ENCODE data around the gene CHN2. TPM values are rescaled to one million over a fixed set of nuclear protein-coding genes. Genes with fewer than 3 reads are reported as not detected.

CHN2 gene
- total RNA-seq, 2 experiments from 2014 or later: 10.1 to 12.6 TPM

- DNase-seq: no peak
- H3K4me1 Mint-ChIP-seq: no peaks in the 10 kb centered on the region
- no peaks in the 10 kb centered on the region for H3K27me3 Mint-ChIP-seq
- no peak overlapping the region for H3K4me3 Mint-ChIP-seq
- H3K27ac Mint-ChIP-seq: no peak overlapping the region
- no peaks in the 10 kb centered on the region for H3K36me3 Mint-ChIP-seq
- no peak for ATAC-seq
- CTCF ChIA-PET: no interaction called here
- no peaks in the 10 kb centered on the region for H3K9me3 Mint-ChIP-seq (ENCODE audit: low read depth)
Observed at GRCh38 chr7:29214056-29214455, 19.5 kb downstream of the CHN2 start.

GRCh38 chr7:29214816-29215215 is 20.2 kb downstream of the CHN2 start:
- Mint-ChIP-seq H3K27me3 (no peaks in the 10 kb centered on the region), H3K36me3 (no peaks in the 10 kb centered on the region), H3K9me3 (ENCODE audit: low read depth) (no peaks in the 10 kb centered on the region), H3K4me1 (no peaks in the 10 kb centered on the region), H3K4me3 (no peak overlapping the region), H3K27ac (no peak overlapping the region)
- no peak for DNase-seq
- CTCF ChIA-PET: no interaction called here
- ATAC-seq: no peak

GRCh38 chr7:29216128-29216527 is 21.6 kb downstream of the CHN2 start:
- H3K27ac Mint-ChIP-seq: no peak overlapping the region
- CTCF ChIA-PET: interaction anchor here (1.4 kb wide), 1 partner anchor 11 kb away, joined by 4 read pairs; no protein-coding TSS in a partner anchor
- H3K4me1 Mint-ChIP-seq: no peaks in the 10 kb centered on the region
- H3K36me3 Mint-ChIP-seq: no peaks in the 10 kb centered on the region
- H3K27me3 Mint-ChIP-seq: no peaks in the 10 kb centered on the region
- H3K4me3 Mint-ChIP-seq: no peak overlapping the region
- ATAC-seq: no peak
- no peaks in the 10 kb centered on the region for H3K9me3 Mint-ChIP-seq (ENCODE audit: low read depth)
- no peak for DNase-seq

GRCh38 chr7:29217113-29217512 is 22.5 kb downstream of the CHN2 start:
- ATAC-seq: no peak
- CTCF ChIA-PET: interaction anchor here (1.2 to 1.4 kb wide), 2 partner anchors 10 to 27 kb away, joined by 4 to 6 read pairs; no protein-coding TSS in a partner anchor
- no peaks in the 10 kb centered on the region for H3K36me3 Mint-ChIP-seq
- no peak for DNase-seq
- H3K27ac Mint-ChIP-seq: no peak overlapping the region
- peaks cover 3% of the 10 kb centered on the region for H3K9me3 Mint-ChIP-seq (ENCODE audit: low read depth)
- no peak overlapping the region for H3K4me3 Mint-ChIP-seq
- no peaks in the 10 kb centered on the region for H3K4me1 Mint-ChIP-seq
- H3K27me3 Mint-ChIP-seq: no peaks in the 10 kb centered on the region

GRCh38 chr7:29224726-29225125 is 30.2 kb downstream of the CHN2 start:
- ATAC-seq (no peak), DNase-seq (no peak)
- Mint-ChIP-seq H3K4me3 (no peak overlapping the region), H3K4me1 (no peaks in the 10 kb centered on the region), H3K36me3 (no peaks in the 10 kb centered on the region), H3K27me3 (no peaks in the 10 kb centered on the region), H3K9me3 (ENCODE audit: low read depth) (peaks cover 3% of the 10 kb centered on the region), H3K27ac (no peak overlapping the region)
- CTCF ChIA-PET: no interaction called here

GRCh38 chr7:29228289-29229011 is 33.9 kb downstream of the CHN2 start:
- no peak for ATAC-seq
- no peak overlapping the region for H3K27ac Mint-ChIP-seq
- no peaks in the 10 kb centered on the region for H3K9me3 Mint-ChIP-seq (ENCODE audit: low read depth)
- H3K4me3 Mint-ChIP-seq: no peak overlapping the region
- peaks cover 3% of the 10 kb centered on the region for H3K4me1 Mint-ChIP-seq
- H3K27me3 Mint-ChIP-seq: no peaks in the 10 kb centered on the region
- H3K36me3 Mint-ChIP-seq: no peaks in the 10 kb centered on the region
- no peak for DNase-seq
- CTCF ChIA-PET: interaction anchor here (0.6 to 1.2 kb wide), 2 partner anchors 14 to 16 kb away, joined by 3 to 4 read pairs; no protein-coding TSS in a partner anchor

- ATAC-seq (no peak), DNase-seq (no peak)
- CTCF ChIA-PET: interaction anchor here (0.6 kb wide), 1 partner anchor 14 kb away, joined by 3 read pairs; no protein-coding TSS in a partner anchor
- no peaks in the 10 kb centered on the region for H3K27me3 Mint-ChIP-seq
- H3K9me3 Mint-ChIP-seq (ENCODE audit: low read depth): no peaks in the 10 kb centered on the region
- H3K4me1 Mint-ChIP-seq: peaks cover 5% of the 10 kb centered on the region
- H3K4me3 Mint-ChIP-seq: no peak overlapping the region
- H3K36me3 Mint-ChIP-seq: peaks cover 2% of the 10 kb centered on the region
- no peak overlapping the region for H3K27ac Mint-ChIP-seq
Observed at GRCh38 chr7:29229066-29229465, 34.5 kb downstream of the CHN2 start.

- H3K4me3 Mint-ChIP-seq: no peak overlapping the region
- peaks cover 14% of the 10 kb centered on the region for H3K4me1 Mint-ChIP-seq
- CTCF ChIA-PET: no interaction called here
- H3K36me3 Mint-ChIP-seq: peaks cover 2% of the 10 kb centered on the region
- H3K27me3 Mint-ChIP-seq: no peaks in the 10 kb centered on the region
- ATAC-seq: no peak
- H3K27ac Mint-ChIP-seq: no peak overlapping the region
- DNase-seq: no peak
- no peaks in the 10 kb centered on the region for H3K9me3 Mint-ChIP-seq (ENCODE audit: low read depth)
Observed at GRCh38 chr7:29229946-29230345, 35.4 kb downstream of the CHN2 start.

GRCh38 chr7:29230871-29231345 is 36.3 kb downstream of the CHN2 start:
- CTCF ChIA-PET: interaction anchor here (1.2 kb wide), 1 partner anchor 42 kb away, joined by 4 read pairs; no protein-coding TSS in a partner anchor
- Mint-ChIP-seq H3K9me3 (ENCODE audit: low read depth) (no peaks in the 10 kb centered on the region), H3K4me1 (peaks cover 15% of the 10 kb centered on the region), H3K36me3 (peaks cover 4% of the 10 kb centered on the region), H3K27ac (no peak overlapping the region), H3K27me3 (no peaks in the 10 kb centered on the region), H3K4me3 (no peak overlapping the region)
- no peak for DNase-seq
- no peak for ATAC-seq

- peaks cover 4% of the 10 kb centered on the region for H3K36me3 Mint-ChIP-seq
- H3K4me1 Mint-ChIP-seq: peaks cover 15% of the 10 kb centered on the region
- CTCF ChIA-PET: interaction anchor here (1.2 kb wide), 1 partner anchor 42 kb away, joined by 4 read pairs; no protein-coding TSS in a partner anchor
- no peaks in the 10 kb centered on the region for H3K9me3 Mint-ChIP-seq (ENCODE audit: low read depth)
- H3K4me3 Mint-ChIP-seq: no peak overlapping the region
- no peak for DNase-seq
- H3K27ac Mint-ChIP-seq: no peak overlapping the region
- no peaks in the 10 kb centered on the region for H3K27me3 Mint-ChIP-seq
- ATAC-seq: no peak
Observed at GRCh38 chr7:29231671-29232232, 37.2 kb downstream of the CHN2 start.

- H3K4me1 Mint-ChIP-seq: peaks cover 15% of the 10 kb centered on the region
- no peaks in the 10 kb centered on the region for H3K27me3 Mint-ChIP-seq
- H3K27ac Mint-ChIP-seq: no peak overlapping the region
- DNase-seq (no peak), ATAC-seq (peak; percentile 51)
- no peaks in the 10 kb centered on the region for H3K9me3 Mint-ChIP-seq (ENCODE audit: low read depth)
- CTCF ChIA-PET: no interaction called here
- H3K36me3 Mint-ChIP-seq: peaks cover 4% of the 10 kb centered on the region
- H3K4me3 Mint-ChIP-seq: no peak overlapping the region
Observed at GRCh38 chr7:29234438-29234837, 39.9 kb downstream of the CHN2 start.

GRCh38 chr7:29236071-29236580 is 41.6 kb downstream of the CHN2 start:
- H3K9me3 Mint-ChIP-seq (ENCODE audit: low read depth): no peaks in the 10 kb centered on the region
- CTCF ChIA-PET: interaction anchor here (0.7 to 1.7 kb wide), 3 partner anchors 46 to 172 kb away, joined by 3 to 6 read pairs (median 4); no protein-coding TSS in a partner anchor
- ATAC-seq (no peak), DNase-seq (no peak)
- H3K36me3 Mint-ChIP-seq: peaks cover 4% of the 10 kb centered on the region
- no peaks in the 10 kb centered on the region for H3K27me3 Mint-ChIP-seq
- no peak overlapping the region for H3K4me3 Mint-ChIP-seq
- peaks cover 15% of the 10 kb centered on the region for H3K4me1 Mint-ChIP-seq
- H3K27ac Mint-ChIP-seq: no peak overlapping the region

GRCh38 chr7:29236649-29237048 is 42.1 kb downstream of the CHN2 start:
- DNase-seq (no peak), ATAC-seq (no peak)
- Mint-ChIP-seq H3K27ac (no peak overlapping the region), H3K9me3 (ENCODE audit: low read depth) (no peaks in the 10 kb centered on the region), H3K4me3 (no peak overlapping the region), H3K4me1 (peaks cover 15% of the 10 kb centered on the region), H3K36me3 (peaks cover 4% of the 10 kb centered on the region), H3K27me3 (no peaks in the 10 kb centered on the region)
- CTCF ChIA-PET: interaction anchor here (0.7 to 1.7 kb wide), 3 partner anchors 47 to 172 kb away, joined by 3 to 6 read pairs (median 4); no protein-coding TSS in a partner anchor

Measured in activated CD8-positive, alpha-beta memory T cell treated with anti-CD3 and anti-CD28 coated beads, Interleukin-2, amount 10 ng/mL, durations not matched to agents 7 days and 5 days (primary cell).